DOHH2 (cell line): ENCODE results near the gene SIAH1.

ENCODE experiments used
- H3F3A ChIP-seq: fragments of 200-600 bp; sonication (generic), shearing (Covaris generic); 2 replicates; pipeline ENCODE4 v1.6.0; 2016; ENCODE audit warnings: antibody characterized with exemption, mild to moderate bottlenecking; ENCODE audit not compliant: control insufficient read depth, insufficient read depth
- H3K27ac ChIP-seq: fragments of 200-600 bp; sonication (generic); 2 replicates; pipeline ENCODE4 v1.5.1; 2014; ENCODE audit warnings: low read depth, mild to moderate bottlenecking, low read length, moderate library complexity
- H3K27me3 ChIP-seq: fragments of 200-600 bp; sonication (generic); 2 replicates; pipeline ENCODE4 v1.6.1; 2014; ENCODE audit warnings: mild to moderate bottlenecking, low read length, mixed read lengths; ENCODE audit not compliant: control insufficient read depth
- H3K36me3 ChIP-seq: fragments of 200-600 bp; sonication (generic); 2 replicates; pipeline ENCODE4 v1.6.1; 2014; ENCODE audit warnings: mild to moderate bottlenecking, low read length, moderate library complexity, mixed read lengths; ENCODE audit not compliant: control insufficient read depth
- H3K4me1 ChIP-seq: fragments of 200-600 bp; sonication (generic); 2 replicates; pipeline ENCODE4 v1.6.1; 2014; ENCODE audit warnings: mild to moderate bottlenecking, low read length, mixed read lengths; ENCODE audit not compliant: control insufficient read depth
- H3K4me2 ChIP-seq: fragments of 200-600 bp; sonication (generic); 2 replicates; pipeline ENCODE4 v1.6.0; 2014; ENCODE audit warnings: mild to moderate bottlenecking, low read length, moderate library complexity
- H3K4me3 ChIP-seq: fragments of 200-600 bp; sonication (generic); 2 replicates; pipeline ENCODE4 v1.5.1; 2014; ENCODE audit warnings: mild to moderate bottlenecking, low read length, mixed read lengths
- H3K79me2 ChIP-seq: fragments of 200-600 bp; sonication (generic); 2 replicates; pipeline ENCODE4 v1.6.1; 2014; ENCODE audit warnings: mild to moderate bottlenecking, low read length, mixed read lengths; ENCODE audit not compliant: control insufficient read depth
- H3K9me2 ChIP-seq: fragments of 200-600 bp; sonication (generic); replicated peaks from 2 replicates; pipeline ENCODE4 v1.6.1; 2014; ENCODE audit warnings: mild to moderate bottlenecking, low read length, mixed read lengths; ENCODE audit not compliant: control insufficient read depth
- H3K9me3 ChIP-seq: fragments of 200-600 bp; sonication (generic); 2 replicates; pipeline ENCODE4 v1.6.1; 2014; ENCODE audit warnings: antibody characterized with exemption, low read length, mixed read lengths; ENCODE audit not compliant: control insufficient read depth, insufficient read depth
- H4K20me1 ChIP-seq: fragments of 200-600 bp; sonication (generic); 2 replicates; pipeline ENCODE4 v1.6.0; 2014; ENCODE audit warnings: low read depth, mild to moderate bottlenecking, antibody characterized with exemption, low read length, moderate library complexity; ENCODE audit not compliant: control insufficient read depth, insufficient read depth
- CTCF ChIP-seq: fragments of 200-600 bp; sonication (generic); IDR thresholded peaks from one replicate; pipeline ENCODE4 v1.5.1; 2014; ENCODE audit warnings: antibody characterized with exemption, mild to moderate bottlenecking, low read depth, low read length; ENCODE audit not compliant: poor library complexity, severe bottlenecking
- EZH2phosphoT487 ChIP-seq: fragments of 200-600 bp; sonication (generic); IDR thresholded peaks from 2 replicates; pipeline ENCODE4 v1.6.1; 2017; ENCODE audit warnings: borderline replicate concordance, mild to moderate bottlenecking, antibody characterized with exemption, low read length, moderate library complexity, mixed read lengths

The SIAH1 gene

DNA sequence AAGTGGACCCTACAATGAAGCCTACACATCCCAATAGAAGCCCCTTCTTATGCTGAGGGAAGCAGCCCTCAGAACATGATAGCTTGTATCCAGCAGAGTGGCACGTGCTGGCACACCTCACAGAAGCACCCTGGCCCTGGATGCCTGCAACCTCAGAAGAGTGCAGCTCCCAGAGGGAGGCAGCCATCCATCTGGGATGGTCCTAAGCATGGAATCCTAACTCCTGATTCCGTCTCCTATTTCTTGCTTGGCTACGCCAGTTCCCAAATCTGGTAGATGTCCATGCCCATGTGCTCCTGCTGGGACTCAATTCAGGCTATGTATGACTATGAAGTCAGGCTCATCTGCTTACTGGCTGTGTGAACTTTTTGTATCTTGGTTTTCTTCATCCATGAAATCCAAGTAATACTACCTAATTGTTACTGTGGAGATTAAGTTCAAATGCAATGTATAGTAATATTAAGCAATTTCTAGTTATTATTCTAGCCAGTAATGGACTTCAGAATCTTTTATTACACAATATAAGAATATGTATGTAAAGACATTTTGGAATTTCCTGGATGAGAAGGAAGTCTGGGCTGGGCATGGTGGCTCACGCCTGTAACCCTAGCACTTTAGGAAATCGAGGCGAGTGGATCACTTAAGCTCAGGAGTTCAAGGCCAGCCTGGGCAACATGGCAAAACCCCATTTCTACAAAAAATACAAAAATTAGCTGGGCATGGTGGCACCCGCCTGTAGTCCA lies 32.4 kb downstream of the SIAH1 start:
- Histone ChIP-seq H3K36me3 (peaks cover 56% of the 10 kb centered on the region), H3K4me1 (peaks cover 13% of the 10 kb centered on the region), H3K79me2 (peaks cover 4% of the 10 kb centered on the region), H3K27ac (no peak overlapping the region), H3K9me2 (no peaks in the 10 kb centered on the region), H3K4me2 (no peak overlapping the region), H4K20me1 (peaks cover 5% of the 10 kb centered on the region; the same call in 1 of the 2 replicates), H3K27me3 (no peaks in the 10 kb centered on the region), H3K9me3 (no peaks in the 10 kb centered on the region), H3K4me3 (no peak overlapping the region), H3F3A (no peaks in the 10 kb centered on the region; the same call in 1 of the 2 replicates)
- TF ChIP-seq EZH2phosphoT487 (no peak), CTCF (no peak)

- Histone ChIP-seq H3K9me2 (no peaks in the 10 kb centered on the region), H4K20me1 (no peaks in the 10 kb centered on the region), H3K27ac (no peak overlapping the region), H3K79me2 (no peaks in the 10 kb centered on the region), H3K4me1 (no peaks in the 10 kb centered on the region), H3K4me2 (no peak overlapping the region), H3F3A (no peaks in the 10 kb centered on the region; the same call in 1 of the 2 replicates), H3K4me3 (no peak overlapping the region), H3K9me3 (no peaks in the 10 kb centered on the region), H3K27me3 (no peaks in the 10 kb centered on the region), H3K36me3 (peaks cover 50% of the 10 kb centered on the region)
- TF ChIP-seq CTCF (no peak), EZH2phosphoT487 (no peak)
Observed at GRCh38 chr16:48350736-48351135, 34.5 kb downstream of the SIAH1 start.

DNA sequence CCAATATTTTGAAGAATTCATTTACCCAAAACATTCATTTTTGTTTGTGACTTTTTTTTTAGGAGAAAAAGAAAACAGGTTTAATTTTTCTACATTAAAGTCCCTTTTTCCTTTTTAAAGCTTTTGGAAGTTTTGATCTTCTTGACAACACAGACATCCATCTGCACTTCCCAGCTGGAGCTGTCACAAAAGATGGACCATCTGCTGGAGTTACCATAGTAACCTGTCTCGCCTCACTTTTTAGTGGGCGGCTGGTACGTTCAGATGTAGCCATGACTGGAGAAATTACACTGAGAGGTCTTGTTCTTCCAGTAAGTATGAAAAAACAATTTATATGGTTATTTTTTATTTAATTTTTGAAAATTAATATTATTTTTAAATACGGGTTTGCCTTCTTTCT lies 37.2 kb downstream of the SIAH1 start:
- Histone ChIP-seq H3K27me3 (no peaks in the 10 kb centered on the region), H4K20me1 (no peaks in the 10 kb centered on the region), H3K4me2 (no peak overlapping the region), H3K4me3 (no peak overlapping the region), H3K9me2 (no peaks in the 10 kb centered on the region), H3F3A (no peaks in the 10 kb centered on the region; the same call in 1 of the 2 replicates), H3K4me1 (no peaks in the 10 kb centered on the region), H3K79me2 (no peaks in the 10 kb centered on the region), H3K27ac (no peak overlapping the region), H3K9me3 (no peaks in the 10 kb centered on the region), H3K36me3 (peaks cover 48% of the 10 kb centered on the region)
- no peak for TF ChIP-seq EZH2phosphoT487
- no peak for TF ChIP-seq CTCF
